Ishikawa (cell line): Measurements from ENCODE around the gene RASGEF1B.

Experiments used
- CEBPB ChIP-seq: IDR thresholded peaks from 2 replicates; pipeline ENCODE4 v1.6.1; 2012
- CREB1 ChIP-seq: IDR thresholded peaks from 2 replicates; pipeline ENCODE4 v1.6.1; 2012; ENCODE audit warnings: low read depth
- EP300 ChIP-seq: IDR thresholded peaks from 2 replicates; pipeline ENCODE4 v1.6.1; 2012; ENCODE audit warnings: borderline replicate concordance
- RAD21 ChIP-seq: IDR thresholded peaks from 2 replicates; pipeline ENCODE4 v1.6.1; 2012; ENCODE audit warnings: low read depth
- REST ChIP-seq: IDR thresholded peaks from 2 replicates; pipeline ENCODE4 v1.6.1; 2012; ENCODE audit warnings: low read depth, mild to moderate bottlenecking

GRCh38 chr4:81421346-81422218 is 50.1 kb downstream of the RASGEF1B start:
- TF ChIP-seq EP300 (no peak), CEBPB (no peak), REST (no peak), RAD21 (no peak), CREB1 (no peak)
